ENCODE data around the gene RNF224.

RNF224 gene

DNA sequence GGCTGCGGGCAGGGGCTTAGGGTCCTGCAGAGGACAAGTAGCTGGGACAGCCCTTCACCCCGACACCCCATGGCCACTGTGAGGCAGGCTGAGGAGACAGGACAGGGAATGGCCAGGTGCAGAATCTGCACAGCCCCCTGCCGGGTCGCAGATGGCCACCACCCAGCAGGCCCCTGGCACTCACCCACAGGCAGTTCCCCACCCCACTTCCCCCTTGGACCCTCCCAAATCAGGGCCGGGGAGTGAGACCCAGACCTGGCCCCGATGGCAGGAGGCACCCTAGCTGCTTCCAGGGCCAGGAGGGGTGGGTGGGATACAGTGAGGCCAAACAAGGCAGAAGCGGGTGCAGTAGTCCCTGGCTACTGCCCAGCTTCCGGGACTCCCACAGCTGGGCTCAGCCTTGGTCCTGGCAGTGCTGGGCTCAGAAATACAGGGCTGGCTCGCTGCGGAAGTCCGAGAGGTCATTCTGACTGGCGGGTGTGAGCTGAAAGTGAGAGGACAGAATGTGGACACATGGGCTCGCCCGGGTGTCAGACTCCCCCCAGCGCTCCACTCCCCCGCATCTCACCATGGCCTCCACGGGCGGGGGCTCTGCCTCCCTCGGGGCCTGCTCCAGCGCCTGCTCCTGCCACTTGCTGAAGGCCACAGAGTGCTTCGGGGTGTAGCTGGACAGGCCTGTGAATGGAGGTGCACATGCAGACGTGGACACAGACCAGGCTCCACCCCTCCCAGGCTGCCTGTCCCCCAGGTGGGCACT is 35.4 kb upstream of the RNF224 start:
- no peak overlapping the region for H3K4me2 ChIP-seq (ENCODE audit: low read length)
- no peaks in the 10 kb centered on the region for H3K36me3 ChIP-seq (ENCODE audit: control insufficient read depth, insufficient read depth, low read length)
- H3K4me1 ChIP-seq: peaks cover 8% of the 10 kb centered on the region
- no peaks in the 10 kb centered on the region for H3K27me3 ChIP-seq (ENCODE audit: control insufficient read depth, insufficient read depth, low read length)
- H2AFZ ChIP-seq: no peak overlapping the region
- H3K4me3 ChIP-seq (ENCODE audit: low read depth, low read length): no peak overlapping the region
- TF ChIP-seq, protein P1, sequence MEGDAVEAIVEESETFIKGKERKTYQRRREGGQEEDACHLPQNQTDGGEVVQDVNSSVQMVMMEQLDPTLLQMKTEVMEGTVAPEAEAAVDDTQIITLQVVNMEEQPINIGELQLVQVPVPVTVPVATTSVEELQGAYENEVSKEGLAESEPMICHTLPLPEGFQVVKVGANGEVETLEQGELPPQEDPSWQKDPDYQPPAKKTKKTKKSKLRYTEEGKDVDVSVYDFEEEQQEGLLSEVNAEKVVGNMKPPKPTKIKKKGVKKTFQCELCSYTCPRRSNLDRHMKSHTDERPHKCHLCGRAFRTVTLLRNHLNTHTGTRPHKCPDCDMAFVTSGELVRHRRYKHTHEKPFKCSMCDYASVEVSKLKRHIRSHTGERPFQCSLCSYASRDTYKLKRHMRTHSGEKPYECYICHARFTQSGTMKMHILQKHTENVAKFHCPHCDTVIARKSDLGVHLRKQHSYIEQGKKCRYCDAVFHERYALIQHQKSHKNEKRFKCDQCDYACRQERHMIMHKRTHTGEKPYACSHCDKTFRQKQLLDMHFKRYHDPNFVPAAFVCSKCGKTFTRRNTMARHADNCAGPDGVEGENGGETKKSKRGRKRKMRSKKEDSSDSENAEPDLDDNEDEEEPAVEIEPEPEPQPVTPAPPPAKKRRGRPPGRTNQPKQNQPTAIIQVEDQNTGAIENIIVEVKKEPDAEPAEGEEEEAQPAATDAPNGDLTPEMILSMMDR (IDR thresholded peaks at IDR 0.05): no peak
- no peaks in the 10 kb centered on the region for H3K9me3 ChIP-seq (ENCODE audit: control insufficient read depth, low read length)
- no peak overlapping the region for H3K27ac ChIP-seq
- H3K9ac ChIP-seq: no peak overlapping the region
- peaks cover 9% of the 10 kb centered on the region for H3K79me2 ChIP-seq

DNA sequence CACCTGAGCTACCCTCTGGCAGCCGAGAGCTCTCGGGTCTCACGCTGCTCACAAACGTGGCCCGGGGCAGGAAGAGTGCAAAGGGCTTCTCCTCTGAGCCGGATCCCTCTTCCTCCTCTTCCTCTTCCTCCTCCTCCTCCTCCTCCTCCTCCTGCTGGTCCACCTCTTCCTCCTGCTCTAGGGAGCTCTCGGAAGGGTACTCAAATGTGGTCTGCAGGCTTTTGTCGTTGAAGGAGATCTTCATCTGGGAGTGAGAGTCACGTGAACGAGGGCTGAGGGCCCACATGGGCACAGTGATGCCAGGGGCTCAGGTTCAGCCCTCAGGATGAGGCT is 34.9 kb upstream of the RNF224 start:
- H3K4me3 ChIP-seq (ENCODE audit: low read depth, low read length): no peak overlapping the region
- no peak overlapping the region for H2AFZ ChIP-seq
- peaks cover 8% of the 10 kb centered on the region for H3K79me2 ChIP-seq
- H3K9me3 ChIP-seq (ENCODE audit: control insufficient read depth, low read length): no peaks in the 10 kb centered on the region
- H3K4me1 ChIP-seq: peaks cover 8% of the 10 kb centered on the region
- H3K27ac ChIP-seq: no peak overlapping the region
- no peak overlapping the region for H3K9ac ChIP-seq
- TF ChIP-seq, protein P1 (IDR thresholded peaks at IDR 0.05): no peak
- H3K4me2 ChIP-seq (ENCODE audit: low read length): no peak overlapping the region
- no peaks in the 10 kb centered on the region for H3K27me3 ChIP-seq (ENCODE audit: control insufficient read depth, insufficient read depth, low read length)
- H3K36me3 ChIP-seq (ENCODE audit: control insufficient read depth, insufficient read depth, low read length): no peaks in the 10 kb centered on the region

DNA sequence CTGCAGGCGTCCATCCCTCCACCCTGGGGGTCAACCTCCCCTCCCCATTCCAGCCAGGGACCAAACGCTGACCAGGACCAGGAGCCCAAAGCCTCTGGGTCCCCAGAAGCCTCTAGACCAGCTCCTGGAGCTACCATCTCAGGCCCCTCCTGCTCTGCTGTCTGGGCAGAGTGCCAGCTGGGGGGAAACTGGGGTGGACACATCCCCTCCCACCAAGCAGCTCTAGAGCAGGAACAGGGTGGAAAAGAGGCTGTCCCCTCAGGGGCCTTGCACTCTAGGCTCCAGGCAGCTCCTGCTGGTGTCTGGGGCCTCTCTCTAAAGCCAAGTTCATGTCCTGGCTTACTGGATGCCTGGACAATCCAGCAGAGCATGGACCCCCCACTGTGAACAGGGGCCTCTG is 34.4 kb upstream of the RNF224 start:
- Histone ChIP-seq H3K4me2 (ENCODE audit: low read length) (no peak overlapping the region), H3K9me3 (ENCODE audit: control insufficient read depth, low read length) (no peaks in the 10 kb centered on the region), H3K4me3 (ENCODE audit: low read depth, low read length) (no peak overlapping the region), H3K27ac (no peak overlapping the region), H3K4me1 (peaks cover 5% of the 10 kb centered on the region), H3K79me2 (peaks cover 5% of the 10 kb centered on the region), H3K9ac (no peak overlapping the region), H2AFZ (no peak overlapping the region), H3K36me3 (ENCODE audit: control insufficient read depth, insufficient read depth, low read length) (no peaks in the 10 kb centered on the region), H3K27me3 (ENCODE audit: control insufficient read depth, insufficient read depth, low read length) (no peaks in the 10 kb centered on the region)
- TF ChIP-seq, protein P1 (IDR thresholded peaks at IDR 0.05): no peak

DNA sequence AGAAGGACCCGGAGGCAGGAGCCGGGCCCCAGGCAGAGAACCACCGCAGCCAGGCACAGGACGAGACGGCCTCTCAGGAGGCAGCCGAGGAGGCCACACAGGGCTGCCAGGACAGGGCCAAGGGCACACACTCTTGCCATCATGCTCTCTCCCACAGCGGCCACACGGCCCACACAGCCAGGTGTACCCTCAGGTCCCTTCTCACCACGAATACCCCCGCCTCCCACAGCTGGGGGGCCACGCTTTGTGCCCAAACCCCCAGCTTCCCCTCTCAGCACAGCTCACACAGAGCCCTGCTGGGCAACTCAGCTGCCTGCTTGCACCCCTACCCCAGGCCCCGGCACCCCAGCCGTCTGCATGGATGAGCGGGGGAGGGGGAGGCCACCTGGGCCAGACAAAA is 33.5 kb upstream of the RNF224 start:
- no peak overlapping the region for H3K4me2 ChIP-seq (ENCODE audit: low read length)
- H3K27me3 ChIP-seq (ENCODE audit: control insufficient read depth, insufficient read depth, low read length): no peaks in the 10 kb centered on the region
- no peak overlapping the region for H3K4me3 ChIP-seq (ENCODE audit: low read depth, low read length)
- H3K4me1 ChIP-seq: peaks cover 5% of the 10 kb centered on the region
- no peak overlapping the region for H3K9ac ChIP-seq
- no peak overlapping the region for H3K27ac ChIP-seq
- TF ChIP-seq, protein P1 (IDR thresholded peaks at IDR 0.05): no peak
- H2AFZ ChIP-seq: no peak overlapping the region
- H3K36me3 ChIP-seq (ENCODE audit: control insufficient read depth, insufficient read depth, low read length): no peaks in the 10 kb centered on the region
- H3K9me3 ChIP-seq (ENCODE audit: control insufficient read depth, low read length): no peaks in the 10 kb centered on the region
- peaks cover 9% of the 10 kb centered on the region for H3K79me2 ChIP-seq

DNA sequence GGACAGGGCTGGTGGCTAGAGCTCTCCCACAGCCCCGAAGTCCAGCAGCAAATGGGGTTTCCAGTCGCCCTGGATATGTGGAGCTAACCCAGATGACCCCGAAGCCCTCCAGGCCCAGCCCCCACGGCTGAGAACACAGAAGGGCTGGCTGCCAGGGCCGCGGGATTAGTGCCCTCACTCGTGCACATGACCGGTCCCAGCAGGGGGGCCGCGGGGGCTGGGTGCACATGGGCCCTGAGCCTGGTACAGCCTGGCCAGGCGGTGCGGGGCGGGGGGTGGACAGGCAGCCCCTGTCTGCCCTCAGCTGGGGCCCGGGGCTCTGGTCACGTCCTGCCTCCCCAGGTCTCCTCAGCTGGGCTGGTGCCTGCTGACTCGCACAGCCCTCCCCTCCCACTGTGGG is 32.9 kb upstream of the RNF224 start:
- no peaks in the 10 kb centered on the region for H3K9me3 ChIP-seq (ENCODE audit: control insufficient read depth, low read length)
- H3K4me2 ChIP-seq (ENCODE audit: low read length): no peak overlapping the region
- no peaks in the 10 kb centered on the region for H3K27me3 ChIP-seq (ENCODE audit: control insufficient read depth, insufficient read depth, low read length)
- H3K27ac ChIP-seq: no peak overlapping the region
- no peak overlapping the region for H3K4me3 ChIP-seq (ENCODE audit: low read depth, low read length)
- no peaks in the 10 kb centered on the region for H3K36me3 ChIP-seq (ENCODE audit: control insufficient read depth, insufficient read depth, low read length)
- H3K4me1 ChIP-seq: peaks cover 9% of the 10 kb centered on the region
- H3K79me2 ChIP-seq: peaks cover 9% of the 10 kb centered on the region
- H2AFZ ChIP-seq: no peak overlapping the region
- H3K9ac ChIP-seq: no peak overlapping the region
- TF ChIP-seq, protein P1 (IDR thresholded peaks at IDR 0.05): no peak
